HuH-7 (cell line): ENCODE data around the gene TSFM.

Experiments
- DNase-seq: peaks from one replicate; pipeline ENCODE4 v3.0.0; 2011; ENCODE audit warnings: low spot score

Gene TSFM

DNA sequence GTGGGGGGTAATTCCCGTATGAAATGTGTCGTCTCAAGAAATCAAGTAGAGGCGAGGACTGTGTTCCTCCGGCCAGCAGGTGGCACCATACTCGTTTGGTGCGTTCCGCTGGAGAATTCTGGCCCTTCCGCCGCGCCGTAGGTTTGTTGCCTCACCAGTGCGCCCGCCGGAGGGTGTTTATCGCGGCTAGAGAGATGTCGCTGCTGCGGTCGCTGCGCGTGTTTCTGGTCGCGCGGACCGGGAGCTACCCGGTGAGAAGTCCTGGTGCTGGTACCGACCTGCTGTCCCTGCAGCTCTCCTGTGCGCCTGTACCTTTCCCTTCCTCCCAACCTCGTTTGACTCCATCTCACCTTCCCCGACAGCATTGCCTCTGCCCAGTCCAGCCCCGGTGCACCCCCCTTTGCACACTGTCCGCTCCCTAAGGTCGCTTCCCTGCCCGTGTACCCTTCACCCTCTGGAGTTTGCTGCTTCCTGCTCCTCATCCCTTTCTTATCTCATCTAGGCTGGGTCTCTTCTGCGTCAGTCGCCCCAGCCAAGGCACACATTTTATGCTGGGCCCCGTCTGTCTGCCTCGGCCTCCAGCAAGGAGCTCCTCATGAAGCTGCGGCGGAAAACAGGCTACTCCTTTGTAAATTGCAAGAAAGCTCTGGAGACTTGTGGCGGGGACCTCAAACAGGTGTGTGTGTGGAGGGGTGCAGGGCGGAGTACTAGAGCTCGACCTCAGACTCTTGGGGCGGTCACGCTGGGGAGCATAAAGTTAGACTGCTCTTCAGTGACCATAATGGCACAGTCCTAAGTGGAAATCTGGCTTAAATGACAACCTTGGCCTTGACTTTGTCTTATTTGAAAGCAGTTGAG lies at the start of gene TSFM:
TSS of gene TSFM (plus strand) at position 180 of the 858 bp plus-strand sequence. CDS start at position 195, 15 bp downstream.
- peak; percentile 79 for DNase-seq

DNA sequence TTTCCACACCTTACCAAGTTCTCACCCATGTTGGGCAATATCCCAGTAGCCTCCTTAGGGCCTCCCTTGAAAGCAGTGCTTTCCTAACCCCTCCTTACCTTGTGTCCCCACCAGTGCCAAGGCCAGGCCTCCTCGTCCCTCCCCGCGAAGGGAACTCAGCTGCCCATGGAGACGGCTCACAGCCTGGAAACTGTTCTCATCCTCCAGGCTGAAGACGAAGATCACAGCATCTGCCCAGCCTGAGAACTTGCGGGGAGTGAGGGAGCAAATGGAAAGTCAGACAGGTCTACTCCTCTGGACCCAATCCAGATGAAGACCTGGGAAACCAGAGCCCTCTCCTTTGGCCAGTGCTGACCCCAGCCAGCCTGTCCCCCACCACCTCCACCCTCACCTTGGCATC lies 48.7 kb upstream of the TSFM start:
- no peak for DNase-seq

GRCh38 chr12:57734591-57734990 lies 48.0 kb upstream of the TSFM start:
- no peak for DNase-seq

DNA sequence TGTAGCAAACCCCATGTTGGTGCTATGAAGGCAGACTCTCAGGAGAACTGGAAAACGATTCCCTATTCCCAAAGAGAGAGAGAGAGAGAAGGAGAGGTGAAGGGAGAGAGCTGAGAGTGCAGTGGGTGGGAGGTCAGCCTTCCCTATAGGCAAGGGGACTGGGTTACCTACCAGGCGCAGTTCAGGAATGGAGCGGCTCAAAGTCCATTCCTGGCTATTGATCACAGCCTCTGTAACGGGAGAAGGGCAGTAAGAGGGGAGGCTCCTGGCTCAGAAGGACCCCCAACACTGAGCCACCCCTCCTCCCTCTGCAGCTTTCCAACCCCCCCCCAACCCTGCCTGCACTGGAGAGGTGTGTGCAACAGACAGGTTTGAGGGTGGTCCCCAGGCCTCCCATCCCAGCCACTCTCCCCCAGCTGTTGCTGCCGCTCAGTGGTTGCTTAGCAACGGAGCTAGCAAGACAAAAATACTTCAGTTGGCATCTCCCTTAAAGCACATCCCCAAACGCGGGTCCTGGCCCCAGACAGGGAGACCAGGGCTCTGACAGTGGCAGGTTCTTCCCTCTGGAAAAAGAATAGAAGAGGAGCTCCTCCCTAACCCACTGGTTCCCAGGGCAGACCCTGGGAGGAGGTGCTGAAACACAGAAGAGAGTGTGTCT lies 47.3 kb upstream of the TSFM start:
- peak; percentile 78 for DNase-seq

- DNase-seq: peak; percentile 80
These were observed 46.4 kb upstream of the TSFM start for GRCh38 chr12:57735952-57736740.

DNA sequence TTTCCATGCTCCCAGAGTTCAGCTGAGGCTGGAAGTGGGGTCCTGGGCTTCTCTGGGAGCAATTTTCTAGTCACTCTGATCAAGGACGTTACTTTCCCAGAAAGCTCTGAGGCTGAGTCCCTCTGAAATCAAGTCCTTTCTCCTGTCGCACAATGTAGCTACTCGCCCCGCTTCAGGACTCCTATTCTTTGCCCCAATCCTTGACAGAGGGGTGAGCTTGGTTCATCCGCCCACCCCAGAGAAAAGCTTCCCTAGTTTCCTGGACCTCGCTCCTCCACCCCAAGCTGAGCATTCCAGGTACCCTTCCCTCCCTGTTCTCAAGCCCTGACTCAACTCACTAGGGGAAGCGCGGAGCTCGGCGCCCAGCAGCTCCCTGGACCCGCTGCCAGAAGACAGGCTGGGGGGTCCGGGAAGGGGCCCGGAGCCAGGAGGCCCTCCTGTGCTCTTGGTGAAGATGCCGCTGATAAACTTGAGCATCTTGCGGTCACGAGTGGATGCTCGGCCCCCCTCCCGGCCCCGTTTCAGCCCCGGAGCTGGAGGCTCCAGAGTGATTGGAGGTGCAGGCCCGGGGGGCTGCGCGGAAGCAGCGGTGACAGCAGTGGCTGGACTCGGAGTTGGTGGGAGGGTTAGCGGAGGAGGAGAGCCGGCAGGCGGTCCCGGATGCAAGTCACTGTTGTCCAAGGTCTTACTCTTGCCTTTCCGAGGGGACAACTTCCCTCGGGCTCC lies 45.7 kb upstream of the TSFM start:
- DNase-seq: peak; percentile 53

GRCh38 chr12:57737467-57738460 lies 44.8 kb upstream of the TSFM start:
- DNase-seq: peak; percentile 60

DNA sequence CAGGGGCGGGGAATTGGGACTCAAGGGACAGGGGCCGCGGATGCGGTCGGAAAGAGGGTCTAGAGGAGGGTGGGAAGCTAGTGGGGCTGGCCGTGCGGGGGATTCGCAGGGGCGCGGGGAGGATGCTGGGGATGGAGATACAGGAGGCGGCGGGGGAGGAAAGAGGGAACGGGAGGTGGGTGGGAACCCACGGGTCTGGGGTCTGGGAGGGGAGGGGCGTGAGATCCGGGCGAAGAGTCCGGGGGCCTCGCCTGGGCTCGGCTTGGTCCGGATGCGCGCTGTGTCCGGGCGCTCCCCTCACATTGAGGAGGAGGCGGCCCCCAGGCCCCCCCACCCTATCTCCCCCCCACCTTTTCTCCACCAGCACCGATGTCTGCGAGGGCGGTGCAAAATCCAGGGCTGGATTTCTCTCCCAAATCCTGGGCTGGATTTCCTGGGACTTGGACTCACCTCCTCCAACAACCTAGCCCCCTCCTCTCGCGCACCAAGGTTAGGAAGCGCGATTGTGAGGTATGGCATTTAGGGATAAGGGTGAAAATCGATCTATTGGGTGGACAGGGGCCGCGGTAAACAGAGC lies 43.8 kb upstream of the TSFM start, which contains the start of gene AGAP2:
TSS of gene AGAP2 (minus strand) at position 82 of the 577 bp plus-strand sequence. CDS start 496 bp downstream, outside the sequence.
- peak; percentile 65 for DNase-seq

DNA sequence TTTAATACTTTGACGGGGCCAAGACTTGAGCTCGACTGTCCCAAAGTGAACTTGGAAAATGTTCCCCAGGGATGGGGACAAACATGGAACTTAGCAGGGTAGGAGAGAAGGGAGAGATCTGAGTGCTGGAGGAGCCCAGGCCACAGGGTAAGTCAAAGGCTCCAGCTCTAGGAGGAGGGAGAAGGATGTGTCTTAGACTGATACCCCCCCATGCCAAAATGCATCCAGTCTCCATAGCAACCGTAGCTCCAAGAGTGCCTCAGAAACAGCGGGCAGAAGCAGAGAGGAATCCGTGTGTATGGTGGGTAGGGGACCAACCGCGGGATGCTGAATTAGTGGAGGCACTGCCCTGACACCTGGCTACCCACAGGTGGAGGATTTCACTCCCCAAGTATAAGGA lies 43.2 kb upstream of the TSFM start:
- no peak for DNase-seq

- no peak for DNase-seq
These were observed 42.6 kb upstream of the TSFM start for GRCh38 chr12:57739914-57740538.

DNA sequence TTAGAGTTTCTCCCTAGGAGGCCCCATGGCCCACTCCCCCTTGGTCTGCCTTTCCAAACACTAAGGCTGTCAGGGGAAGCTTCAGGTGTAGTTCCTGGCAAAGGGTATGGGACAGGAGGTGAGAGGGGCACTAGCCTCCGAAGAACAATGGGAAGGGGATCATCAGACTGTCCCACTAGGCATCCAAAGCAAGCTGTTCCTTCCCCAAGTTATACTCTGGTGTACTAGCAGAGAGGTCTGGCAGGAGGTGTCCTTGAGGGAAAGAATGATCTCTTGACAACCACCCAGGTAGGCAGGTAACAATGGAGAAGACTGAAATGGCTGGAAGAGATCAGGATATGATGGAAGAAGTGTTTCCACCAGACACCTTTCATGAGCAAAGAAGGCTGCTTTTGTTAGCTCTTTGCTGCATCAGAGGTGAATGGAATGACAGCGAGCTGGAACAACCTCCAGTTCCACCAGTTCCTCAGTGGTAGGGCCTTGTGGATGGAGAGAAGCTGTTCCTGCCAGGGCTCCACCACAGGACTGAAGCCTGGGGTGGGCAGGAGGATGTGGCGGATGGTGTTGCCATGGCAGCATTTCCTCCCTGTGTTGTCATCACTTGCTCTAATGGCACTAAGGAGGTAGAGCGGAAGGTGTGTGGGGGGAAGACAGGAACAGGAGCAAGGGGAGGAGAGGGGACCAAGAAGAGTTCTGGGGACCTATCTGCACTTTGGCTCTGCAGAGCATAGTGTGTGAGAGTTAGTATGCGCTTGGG lies 41.8 kb upstream of the TSFM start:
- no peak for DNase-seq

DNA sequence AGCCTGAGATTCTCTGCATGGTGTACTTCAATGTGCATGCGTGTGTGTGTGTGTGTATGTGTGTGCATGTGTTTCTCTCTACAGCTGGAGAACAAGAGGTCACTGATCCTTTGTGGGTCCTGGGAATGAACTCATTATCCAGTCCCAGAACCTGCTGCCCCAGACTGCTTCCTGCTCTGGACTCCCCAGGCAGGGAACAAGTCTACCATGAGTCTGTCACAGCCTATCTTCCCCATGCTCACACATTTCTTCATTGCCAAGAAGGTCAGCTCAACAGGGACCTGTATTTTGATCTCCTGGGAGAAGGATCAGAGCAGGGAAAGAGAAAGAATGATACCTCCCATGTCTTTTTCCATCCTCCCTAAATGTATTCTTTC lies 41.2 kb upstream of the TSFM start:
- DNase-seq: no peak

DNA sequence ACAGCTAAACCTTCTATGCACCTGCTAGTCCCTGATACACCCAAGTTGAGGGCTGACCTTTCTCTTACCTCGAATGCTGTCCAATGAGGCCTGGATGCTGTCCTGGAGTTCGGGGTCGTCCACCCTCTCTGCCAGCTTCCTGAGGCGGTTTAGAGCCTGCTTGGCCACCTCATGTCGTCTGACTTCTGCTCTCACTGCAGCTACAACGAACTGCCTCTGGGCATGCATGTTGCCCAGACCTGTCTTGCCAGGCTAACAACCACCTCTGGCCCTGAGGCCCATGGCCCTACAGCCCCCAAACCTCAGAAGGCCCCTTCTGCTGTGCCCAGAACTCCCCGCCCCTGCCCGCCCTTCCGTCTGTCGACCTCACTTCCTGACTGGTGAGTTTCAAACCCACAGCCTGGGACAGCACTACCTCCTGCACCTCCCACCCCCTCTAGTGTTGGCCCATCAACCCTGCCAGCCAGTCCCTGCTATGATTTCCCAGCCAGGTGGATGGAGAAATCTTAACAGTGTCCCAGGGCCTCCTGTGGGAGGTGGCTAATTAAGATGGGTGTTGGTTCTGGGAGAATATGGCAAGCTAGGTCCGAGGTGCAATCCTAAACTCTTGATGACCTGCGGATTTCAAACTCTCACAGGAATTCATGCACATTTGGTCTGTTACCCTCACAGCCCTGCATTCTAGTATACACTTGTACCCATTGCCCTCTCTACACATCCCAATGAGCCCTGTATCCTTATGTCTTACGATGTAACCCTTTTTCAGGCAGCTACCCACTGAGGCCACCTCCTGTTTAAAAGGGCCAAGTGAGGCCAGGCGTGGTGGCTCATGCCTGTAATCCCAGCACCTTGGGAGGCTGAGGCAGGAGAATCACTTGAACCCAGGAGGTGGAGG lies 40.5 kb upstream of the TSFM start:
- DNase-seq: peak; percentile 88

DNA sequence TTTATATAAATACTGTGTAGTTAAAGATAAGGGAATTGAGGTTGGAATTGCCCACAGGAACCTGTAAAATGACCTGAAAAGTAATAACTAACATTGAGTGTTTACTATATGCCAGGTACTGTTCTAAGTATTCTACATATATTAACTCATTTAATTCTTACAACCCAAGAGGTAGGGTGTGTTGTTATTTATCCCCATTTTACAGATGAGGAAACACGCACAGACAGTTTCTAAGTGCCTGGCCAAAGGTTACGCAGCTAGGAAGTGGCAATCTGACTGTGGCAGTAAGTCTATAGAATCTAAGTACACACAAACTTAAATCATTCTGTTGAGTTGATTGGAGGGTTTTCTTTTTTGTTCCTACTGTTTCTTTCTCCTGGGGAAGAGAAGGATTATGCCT lies 38.8 kb upstream of the TSFM start:
- DNase-seq: no peak

GRCh38 chr12:57744194-57744776 lies 38.3 kb upstream of the TSFM start:
- DNase-seq: peak; percentile 69

GRCh38 chr12:57744777-57745484 lies 37.7 kb upstream of the TSFM start, which contains the start of gene TSPAN31:
Gene TSPAN31, plus strand, starts transcription at chr12:57745039. Its CDS starts 116 bp downstream, at chr12:57745155.
- peak; percentile 95 for DNase-seq

DNA sequence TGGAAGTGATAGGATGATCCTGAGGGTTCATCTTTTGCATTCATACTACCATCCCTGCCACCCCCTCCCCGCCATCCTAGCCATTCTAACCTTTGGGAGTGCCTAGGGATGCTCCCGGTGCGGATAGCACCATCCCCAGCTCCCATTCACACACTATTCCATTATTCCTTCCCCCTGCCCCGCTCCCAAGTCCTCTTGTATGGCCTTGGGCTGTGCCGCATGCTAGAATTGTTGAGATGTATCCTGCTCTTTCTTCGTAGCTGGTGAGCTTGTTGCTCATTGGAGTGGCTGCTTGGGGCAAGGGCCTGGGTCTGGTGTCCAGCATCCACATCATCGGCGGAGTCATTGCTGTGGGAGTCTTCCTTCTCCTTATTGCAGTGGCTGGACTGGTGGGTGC lies 37.1 kb upstream of the TSFM start:
- no peak for DNase-seq
